ENCODE measurements around the gene TRAF3.

The TRAF3 gene

GRCh38 chr14:102804858-102805257 lies 27.6 kb downstream of the TRAF3 start:
- no peak for TF ChIP-seq EZH2 (IDR thresholded peaks at IDR 0.05; ENCODE audit: borderline replicate concordance, low read depth, low read length, severe bottlenecking)
- TF ChIP-seq CTCF (IDR thresholded peaks at IDR 0.05; ENCODE audit: borderline replicate concordance, extremely low read depth, low read length, poor library complexity, severe bottlenecking), result no peak
- no peak for ATAC-seq (ENCODE audit: insufficient read depth, low read depth)
- DNase-seq, result no peak
- no peaks in the 10 kb centered on the region for H3K4me1 ChIP-seq (ENCODE audit: insufficient read depth, low read length)
- H3K4me3 ChIP-seq (ENCODE audit: low read depth in 1 of 2, low read length in 2 of 2), result no peak overlapping the region
- peaks cover 57% of the 10 kb centered on the region for H4K20me1 ChIP-seq (ENCODE audit: insufficient read depth, low read length)
- H3K9ac ChIP-seq (ENCODE audit: low read depth, low read length), result no peak overlapping the region
- no peak overlapping the region for H2AFZ ChIP-seq (ENCODE audit: low read depth, low read length)
- H3K4me2 ChIP-seq (ENCODE audit: insufficient read depth, low read length), result no peak overlapping the region
- no peaks in the 10 kb centered on the region; the same call in 1 of the 2 replicates for H3K36me3 ChIP-seq (ENCODE audit: insufficient read depth, low read length)
- H3K27ac ChIP-seq (ENCODE audit: low read length), result peak overlapping the region; percentile 16; the same call in 1 of the 2 replicates
- no peaks in the 10 kb centered on the region for H3K27me3 ChIP-seq (ENCODE audit: insufficient read depth, low read length, poor library complexity)
- H3K9me3 ChIP-seq (ENCODE audit: insufficient read depth, low read length, severe bottlenecking), result no peaks in the 10 kb centered on the region
- H3K79me2 ChIP-seq (ENCODE audit: insufficient read depth, low read length), result peaks cover 78% of the 10 kb centered on the region

GRCh38 chr14:102805371-102805891 lies 28.2 kb downstream of the TRAF3 start:
- peaks cover 56% of the 10 kb centered on the region for H4K20me1 ChIP-seq (ENCODE audit: insufficient read depth, low read length)
- no peaks in the 10 kb centered on the region for H3K9me3 ChIP-seq (ENCODE audit: insufficient read depth, low read length, severe bottlenecking)
- ATAC-seq (ENCODE audit: insufficient read depth, low read depth) (no peak), DNase-seq (no peak)
- no peaks in the 10 kb centered on the region for H3K27me3 ChIP-seq (ENCODE audit: insufficient read depth, low read length, poor library complexity)
- TF ChIP-seq EZH2 (IDR thresholded peaks at IDR 0.05; ENCODE audit: borderline replicate concordance, low read depth, low read length, severe bottlenecking), result no peak
- no peak for TF ChIP-seq CTCF (IDR thresholded peaks at IDR 0.05; ENCODE audit: borderline replicate concordance, extremely low read depth, low read length, poor library complexity, severe bottlenecking)
- H3K27ac ChIP-seq (ENCODE audit: low read length), result no peak overlapping the region
- H3K4me3 ChIP-seq (ENCODE audit: low read depth in 1 of 2, low read length in 2 of 2), result no peak overlapping the region
- H3K79me2 ChIP-seq (ENCODE audit: insufficient read depth, low read length), result peaks cover 78% of the 10 kb centered on the region
- H3K4me1 ChIP-seq (ENCODE audit: insufficient read depth, low read length), result no peaks in the 10 kb centered on the region
- H2AFZ ChIP-seq (ENCODE audit: low read depth, low read length), result no peak overlapping the region
- H3K4me2 ChIP-seq (ENCODE audit: insufficient read depth, low read length), result no peak overlapping the region
- no peak overlapping the region for H3K9ac ChIP-seq (ENCODE audit: low read depth, low read length)
- H3K36me3 ChIP-seq (ENCODE audit: insufficient read depth, low read length), result no peaks in the 10 kb centered on the region; the same call in 1 of the 2 replicates

GRCh38 chr14:102805941-102806340 lies 28.7 kb downstream of the TRAF3 start:
- H3K9ac ChIP-seq (ENCODE audit: low read depth, low read length), result no peak overlapping the region
- H3K27ac ChIP-seq (ENCODE audit: low read length), result no peak overlapping the region
- H3K9me3 ChIP-seq (ENCODE audit: insufficient read depth, low read length, severe bottlenecking), result no peaks in the 10 kb centered on the region
- H3K79me2 ChIP-seq (ENCODE audit: insufficient read depth, low read length), result peaks cover 79% of the 10 kb centered on the region
- TF ChIP-seq EZH2 (IDR thresholded peaks at IDR 0.05; ENCODE audit: borderline replicate concordance, low read depth, low read length, severe bottlenecking) (no peak), CTCF (IDR thresholded peaks at IDR 0.05; ENCODE audit: borderline replicate concordance, extremely low read depth, low read length, poor library complexity, severe bottlenecking) (peak; percentile 1)
- no peak overlapping the region for H3K4me2 ChIP-seq (ENCODE audit: insufficient read depth, low read length)
- DNase-seq (no peak), ATAC-seq (ENCODE audit: insufficient read depth, low read depth) (no peak)
- H3K4me3 ChIP-seq (ENCODE audit: low read depth in 1 of 2, low read length in 2 of 2), result no peak overlapping the region
- H3K27me3 ChIP-seq (ENCODE audit: insufficient read depth, low read length, poor library complexity), result no peaks in the 10 kb centered on the region
- no peaks in the 10 kb centered on the region; the same call in 1 of the 2 replicates for H3K36me3 ChIP-seq (ENCODE audit: insufficient read depth, low read length)
- no peaks in the 10 kb centered on the region for H3K4me1 ChIP-seq (ENCODE audit: insufficient read depth, low read length)
- H2AFZ ChIP-seq (ENCODE audit: low read depth, low read length), result no peak overlapping the region
- H4K20me1 ChIP-seq (ENCODE audit: insufficient read depth, low read length), result peaks cover 60% of the 10 kb centered on the region

Measured in DND-41 (cell line).